ENCODE data around the gene ATP6V1F. TPM values are rescaled to one million over a fixed set of nuclear protein-coding genes. Genes with fewer than 3 reads are reported as not detected.

ATP6V1F gene
- total RNA-seq, 4 donors from 2014 or later = 31.2 to 137 (median 61.3) TPM

- no peak for DNase-seq
- intact Hi-C loops (cut with DNase I; ENCODE audit: low total_unique reads) = no loop called here
Measured at GRCh38 chr7:128902761-128903585, 40.3 kb downstream of the ATP6V1F start.

DNA sequence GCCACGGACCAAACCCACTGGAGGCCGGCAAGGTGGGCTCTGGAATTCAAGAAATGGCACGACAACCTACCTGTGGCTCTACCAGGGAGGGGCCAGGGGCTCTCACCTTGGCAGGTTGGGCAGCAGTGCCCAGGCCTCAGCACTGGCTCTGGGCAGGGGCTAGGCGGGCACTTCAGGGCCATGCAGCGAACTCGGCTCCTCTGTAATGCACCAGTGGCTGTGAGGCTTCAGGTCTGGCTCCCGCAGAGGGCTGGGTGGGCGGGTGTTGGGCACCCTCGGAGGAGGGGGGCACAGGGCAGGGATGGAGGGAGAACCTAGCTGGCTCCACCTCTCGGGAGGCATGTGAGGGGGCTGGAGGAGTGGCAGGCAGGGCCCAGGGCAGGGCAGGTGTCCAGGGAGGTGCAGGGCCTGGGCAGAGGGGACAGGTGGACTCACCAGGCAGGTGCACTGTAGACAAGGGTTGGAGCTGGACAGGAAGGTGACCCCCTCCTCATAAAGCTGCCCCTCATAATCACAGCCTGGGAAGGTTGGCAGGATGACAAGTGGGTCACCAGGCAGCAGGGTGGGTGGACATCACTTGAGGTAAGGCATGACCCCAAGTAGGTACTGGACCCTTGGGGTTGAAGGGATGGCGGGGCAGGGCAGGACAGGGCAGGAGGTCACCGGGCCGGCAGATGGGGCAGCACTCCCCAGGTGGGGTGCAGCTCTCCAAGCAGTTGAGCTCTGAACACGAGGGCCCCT, 41.1 kb downstream of the ATP6V1F start:
- intact Hi-C loops (cut with DNase I; ENCODE audit: low total_unique reads) = no loop called here
- H3K27ac ChIP-seq = no peak overlapping the region
- no peaks in the 10 kb centered on the region for H3K4me1 ChIP-seq
- H3K27me3 ChIP-seq = no peaks in the 10 kb centered on the region
- no peak overlapping the region for H3K4me3 ChIP-seq
- no peak for DNase-seq
- no peak for TF ChIP-seq POLR2A (IDR thresholded peaks at IDR 0.05)
- TF ChIP-seq, protein P1, sequence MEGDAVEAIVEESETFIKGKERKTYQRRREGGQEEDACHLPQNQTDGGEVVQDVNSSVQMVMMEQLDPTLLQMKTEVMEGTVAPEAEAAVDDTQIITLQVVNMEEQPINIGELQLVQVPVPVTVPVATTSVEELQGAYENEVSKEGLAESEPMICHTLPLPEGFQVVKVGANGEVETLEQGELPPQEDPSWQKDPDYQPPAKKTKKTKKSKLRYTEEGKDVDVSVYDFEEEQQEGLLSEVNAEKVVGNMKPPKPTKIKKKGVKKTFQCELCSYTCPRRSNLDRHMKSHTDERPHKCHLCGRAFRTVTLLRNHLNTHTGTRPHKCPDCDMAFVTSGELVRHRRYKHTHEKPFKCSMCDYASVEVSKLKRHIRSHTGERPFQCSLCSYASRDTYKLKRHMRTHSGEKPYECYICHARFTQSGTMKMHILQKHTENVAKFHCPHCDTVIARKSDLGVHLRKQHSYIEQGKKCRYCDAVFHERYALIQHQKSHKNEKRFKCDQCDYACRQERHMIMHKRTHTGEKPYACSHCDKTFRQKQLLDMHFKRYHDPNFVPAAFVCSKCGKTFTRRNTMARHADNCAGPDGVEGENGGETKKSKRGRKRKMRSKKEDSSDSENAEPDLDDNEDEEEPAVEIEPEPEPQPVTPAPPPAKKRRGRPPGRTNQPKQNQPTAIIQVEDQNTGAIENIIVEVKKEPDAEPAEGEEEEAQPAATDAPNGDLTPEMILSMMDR (IDR thresholded peaks at IDR 0.05) = no peak
- no peaks in the 10 kb centered on the region for H3K36me3 ChIP-seq
- no peaks in the 10 kb centered on the region for H3K9me3 ChIP-seq

More at GRCh38 chr7:128902761-128903585, 40.3 kb downstream of the ATP6V1F start:
- Histone ChIP-seq H3K4me1 (no peaks in the 10 kb centered on the region), H3K4me3 (no peak overlapping the region), H3K27ac (no peak overlapping the region), H3K9me3 (no peaks in the 10 kb centered on the region), H3K27me3 (no peaks in the 10 kb centered on the region), H3K36me3 (no peaks in the 10 kb centered on the region)
- TF ChIP-seq, protein P1 (IDR thresholded peaks at IDR 0.05) = no peak
- TF ChIP-seq POLR2A (IDR thresholded peaks at IDR 0.05) = no peak

DNA sequence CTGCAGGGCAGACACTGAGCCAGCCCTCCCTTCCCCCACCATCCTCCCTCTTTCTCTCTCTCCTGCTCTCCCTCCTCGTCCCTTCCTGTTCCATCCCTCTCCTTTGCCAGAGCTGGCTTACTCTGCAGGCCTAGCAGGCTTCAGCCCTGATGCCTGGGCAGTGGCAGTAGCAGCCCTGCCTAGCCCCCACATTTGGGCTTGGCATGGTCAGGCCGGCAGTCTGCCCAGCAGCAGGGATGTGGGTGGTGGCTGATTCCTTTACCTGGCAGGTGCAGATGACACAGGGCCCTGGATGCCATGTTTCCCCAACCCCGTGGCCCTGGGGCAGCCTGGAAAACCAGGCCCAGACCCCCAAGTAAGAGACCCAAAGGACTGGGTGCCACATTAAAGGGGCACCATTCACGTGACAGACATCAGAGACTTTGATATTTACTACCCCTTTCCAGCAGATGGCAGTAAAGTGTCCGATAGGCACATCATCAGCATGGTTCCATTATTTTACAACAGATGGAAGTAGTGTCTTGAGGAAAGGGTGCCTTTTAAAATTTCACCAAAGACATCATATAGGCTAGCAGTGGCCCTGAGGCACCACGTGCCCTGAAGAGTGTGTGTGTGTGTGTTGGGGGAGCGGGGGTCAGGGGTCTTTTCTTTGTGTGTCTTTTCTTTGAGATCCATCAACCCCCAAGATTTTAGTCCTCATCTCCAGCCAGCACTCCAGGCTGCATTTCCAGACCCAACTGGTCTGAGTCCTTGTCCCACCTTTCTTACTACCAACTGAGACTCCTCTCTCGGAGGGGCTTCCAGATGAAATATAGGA, 41.9 kb downstream of the ATP6V1F start:
- intact Hi-C loops (cut with DNase I; ENCODE audit: low total_unique reads) = no loop called here
- H3K9me3 ChIP-seq = no peaks in the 10 kb centered on the region
- no peak for DNase-seq
- H3K36me3 ChIP-seq = no peaks in the 10 kb centered on the region
- TF ChIP-seq, protein P1 (IDR thresholded peaks at IDR 0.05) = peak; percentile 21 to 28 (median 26)
- TF ChIP-seq POLR2A (IDR thresholded peaks at IDR 0.05) = no peak
- H3K4me1 ChIP-seq = no peaks in the 10 kb centered on the region
- no peak overlapping the region for H3K27ac ChIP-seq
- no peak overlapping the region for H3K4me3 ChIP-seq
- no peaks in the 10 kb centered on the region for H3K27me3 ChIP-seq

DNA sequence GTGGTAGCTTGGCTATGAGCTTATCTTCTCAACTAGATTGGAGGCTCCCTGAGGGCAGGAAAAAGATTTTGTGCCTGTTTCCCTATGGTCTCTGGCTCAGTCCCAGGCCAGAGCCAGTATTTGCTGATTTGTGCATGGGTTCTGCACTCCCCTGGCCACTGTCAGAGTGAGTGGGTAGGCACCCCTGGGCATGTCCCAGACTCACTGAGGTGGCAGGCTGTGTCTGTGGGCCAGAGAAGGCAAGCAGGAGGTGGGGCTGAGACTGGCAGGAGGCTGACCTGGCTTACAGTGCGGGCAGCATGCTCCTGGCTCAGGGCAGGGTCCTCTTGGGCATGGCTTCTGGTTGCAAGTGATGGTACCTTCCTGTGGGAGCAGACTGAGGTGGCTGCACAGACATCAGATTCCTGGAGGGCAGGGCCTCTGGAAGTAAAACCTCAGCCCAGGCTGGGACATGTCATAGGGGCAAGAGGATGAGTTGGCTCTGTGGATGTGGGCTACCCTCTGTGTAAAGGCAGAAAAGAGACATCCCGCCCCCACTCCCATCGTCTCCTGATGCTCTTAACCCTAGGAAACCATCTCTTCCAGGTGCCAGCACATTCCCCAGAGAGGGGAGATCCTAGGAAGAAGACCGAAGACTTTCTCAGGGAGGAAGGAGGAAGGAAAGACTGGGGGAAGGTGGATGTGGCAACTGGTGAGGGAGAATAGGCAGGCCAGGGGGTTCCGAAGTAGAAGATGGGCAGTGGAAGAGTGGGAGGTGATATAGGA, 43.5 kb downstream of the ATP6V1F start:
- H3K27me3 ChIP-seq = peaks cover 0 to 2% of the 10 kb centered on the region in 2 donors
- H3K9me3 ChIP-seq = no peaks in the 10 kb centered on the region
- intact Hi-C loops (cut with DNase I; ENCODE audit: low total_unique reads) = no loop called here
- H3K4me3 ChIP-seq = no peak overlapping the region
- TF ChIP-seq, protein P1 (IDR thresholded peaks at IDR 0.05) = no peak
- no peak for TF ChIP-seq POLR2A (IDR thresholded peaks at IDR 0.05)
- H3K27ac ChIP-seq = no peak overlapping the region
- no peaks in the 10 kb centered on the region for H3K4me1 ChIP-seq
- DNase-seq = no peak
- H3K36me3 ChIP-seq = no peaks in the 10 kb centered on the region
